ENCODE measurements around the gene MPIG6B.

DNA sequence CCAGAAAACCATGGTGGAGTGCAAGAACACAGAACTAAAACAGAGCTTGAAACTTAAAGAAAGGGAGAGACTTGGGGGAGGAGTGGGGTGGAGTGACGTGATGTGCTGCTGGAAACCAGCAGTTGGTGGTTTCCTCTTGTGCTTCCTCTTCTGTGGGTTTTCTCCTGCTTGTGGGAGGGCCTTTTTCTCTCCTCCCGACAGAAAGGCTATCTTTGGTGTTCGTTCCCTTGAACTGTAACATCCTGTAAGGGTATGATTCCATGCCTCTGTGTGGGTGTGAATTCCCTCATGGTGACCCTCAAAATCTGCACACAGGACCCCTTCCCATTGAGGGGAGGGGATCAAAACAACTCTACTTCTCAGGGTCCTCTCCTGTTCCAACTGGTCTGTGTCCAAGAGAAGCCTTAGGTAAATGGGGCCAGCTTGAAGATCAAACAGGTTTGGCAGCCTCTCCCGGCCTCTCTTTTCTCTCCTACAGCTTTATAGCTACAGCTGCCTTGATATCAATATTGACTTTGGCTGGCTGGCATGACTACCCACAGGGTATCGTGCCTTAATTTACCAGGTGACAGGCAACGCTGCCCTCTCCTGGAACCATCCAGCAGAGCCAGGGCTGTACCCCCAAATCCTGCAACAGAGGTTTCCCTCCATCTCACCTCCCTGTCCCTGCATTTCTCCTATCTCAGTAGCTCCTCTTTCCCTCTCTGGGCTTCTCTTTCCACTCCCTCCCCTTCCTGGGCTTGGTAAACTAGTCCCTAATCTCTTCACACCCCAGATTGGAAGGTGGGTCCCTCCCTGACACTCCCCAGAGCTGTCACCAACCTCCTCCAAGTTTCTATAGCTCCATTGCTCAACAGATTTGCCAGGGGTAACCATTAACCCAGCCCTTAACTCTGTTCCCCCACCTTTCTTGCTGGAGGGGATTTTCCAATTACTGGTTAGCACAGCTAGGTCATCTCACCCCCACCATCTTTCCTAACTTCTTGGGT is 15.1 kb downstream of the MPIG6B start:
- no peak for TF ChIP-seq HNF4G (IDR thresholded peaks at IDR 0.05)
- no peak for TF ChIP-seq GABPA (IDR thresholded peaks at IDR 0.05 in 1 of 2, conservative IDR thresholded peaks at IDR 0.05 in 1 of 2)
